ENCODE results near the gene SIDT2.
"Not testable (repeated sequence)": the region's sequence is repeated elsewhere in the genome, so short reads cannot be mapped to it uniquely, and the experiment has no call there.

Gene SIDT2

GRCh38 chr11:117178210-117179034 lies at the start of gene SIDT2:
SIDT2 (plus strand) TSS chr11:117178743; CDS start chr11:117179264, 521 bp downstream.
- DNase-seq = peak; percentile 86

DNA sequence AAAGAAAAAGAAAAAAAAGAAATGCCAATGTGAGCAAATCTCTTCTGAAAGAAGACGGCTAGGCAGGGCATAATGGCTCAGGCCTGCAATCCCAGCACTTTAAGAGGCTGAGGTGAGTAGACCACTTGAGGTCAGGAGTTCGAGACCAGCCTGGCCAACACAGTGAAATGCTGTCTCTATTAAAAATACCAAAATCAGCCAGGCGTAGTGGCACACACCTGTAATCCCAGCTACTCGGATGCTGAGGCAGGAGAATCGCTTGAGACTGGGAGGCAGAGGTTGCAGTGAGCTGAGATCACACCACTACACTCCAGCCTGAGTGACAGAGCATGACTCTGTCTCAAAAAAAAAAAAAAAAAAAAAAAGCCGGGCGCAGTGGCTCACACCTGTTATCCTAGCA lies 48.1 kb upstream of the SIDT2 start:
- DNase-seq = not testable (repeated sequence)

- DNase-seq = no peak
These were observed 47.7 kb upstream of the SIDT2 start for GRCh38 chr11:117130879-117131278.

DNA sequence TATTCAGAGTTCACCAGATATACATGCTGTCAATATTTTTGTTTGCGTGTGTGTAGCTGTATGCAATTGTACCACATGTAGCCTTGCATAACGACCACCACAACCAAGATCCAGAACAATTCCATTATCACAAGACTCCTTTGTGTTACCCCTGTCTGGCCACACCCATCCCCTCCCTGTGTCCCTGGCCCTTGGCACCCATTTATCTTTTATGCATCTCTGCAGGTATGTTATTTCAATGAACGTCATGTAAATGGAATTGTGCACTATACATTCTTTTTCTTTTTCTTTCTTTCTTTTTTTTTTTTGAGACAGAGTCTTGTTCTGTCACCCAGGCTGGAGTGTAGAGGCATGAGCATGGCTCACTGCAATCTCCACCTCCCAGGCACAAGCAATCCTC lies 44.1 kb upstream of the SIDT2 start:
- DNase-seq = no peak

DNA sequence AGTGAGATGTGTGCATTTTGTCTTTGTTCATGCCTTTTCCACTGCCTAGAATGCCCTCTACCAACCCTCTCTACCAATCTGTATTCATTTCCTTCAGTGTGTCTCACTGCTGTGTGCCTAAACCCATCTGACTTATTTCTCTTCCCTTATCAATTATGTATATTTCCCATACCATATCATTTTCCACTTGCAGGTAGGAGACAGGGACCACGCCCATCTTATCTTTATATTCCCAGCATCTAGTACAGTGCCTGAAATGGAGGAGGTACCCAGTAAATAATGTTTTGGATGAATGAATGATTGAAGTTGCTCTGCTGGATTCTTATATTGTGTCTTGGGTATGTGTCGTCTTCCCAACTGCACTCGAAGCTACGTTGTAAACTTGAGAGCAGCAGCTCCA lies 43.6 kb upstream of the SIDT2 start:
- not testable (repeated sequence) for DNase-seq

GRCh38 chr11:117137223-117138086 lies 41.1 kb upstream of the SIDT2 start:
- not testable (repeated sequence) for DNase-seq

DNA sequence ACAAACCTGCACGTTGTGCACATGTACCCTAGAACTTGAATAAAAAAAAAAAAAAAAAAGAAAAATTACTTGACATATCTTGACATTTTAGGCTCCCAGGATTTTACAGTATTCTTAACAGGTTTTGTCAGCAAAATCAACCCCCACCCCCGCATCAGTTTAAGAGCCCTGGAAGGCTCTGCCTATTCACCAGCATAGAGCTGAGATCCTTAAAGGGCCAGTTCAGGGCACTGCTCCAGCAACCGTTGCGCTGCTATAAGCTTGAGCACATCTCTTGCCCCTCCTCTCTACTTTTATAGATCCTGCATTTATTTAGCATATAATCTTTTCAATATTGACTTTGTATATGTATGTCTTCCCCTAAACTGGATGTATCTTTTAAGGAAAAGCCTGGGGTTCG lies 35.2 kb upstream of the SIDT2 start:
- DNase-seq = peak; percentile 65

- peak; percentile 97 for DNase-seq
These were observed 34.6 kb upstream of the SIDT2 start, which contains the start of gene PAFAH1B2 for GRCh38 chr11:117143871-117144476. PAFAH1B2 (plus strand) TSS chr11:117144287; CDS start chr11:117152448, 8,161 bp downstream.

GRCh38 chr11:117144477-117145392 lies 33.8 kb upstream of the SIDT2 start:
- peak; percentile 64 for DNase-seq

DNA sequence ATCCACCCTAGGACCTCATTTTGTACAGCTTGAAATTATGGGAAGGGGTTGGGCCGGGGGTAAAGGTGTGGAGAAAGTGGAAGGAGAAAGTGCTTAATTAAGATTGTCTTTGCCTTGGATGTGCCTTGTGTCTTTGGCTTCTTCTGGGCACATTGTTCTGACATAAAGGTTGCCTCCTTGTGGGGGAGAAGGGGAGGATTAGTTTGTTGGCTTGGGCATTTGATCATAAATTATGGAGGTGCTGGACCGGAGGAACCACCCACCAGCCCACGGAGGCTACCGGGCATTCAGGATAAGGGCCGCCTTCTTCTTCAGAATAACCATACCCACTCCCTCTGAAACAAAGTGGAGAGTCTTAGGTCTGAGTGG lies 33.2 kb upstream of the SIDT2 start:
- DNase-seq = peak; percentile 21

GRCh38 chr11:117146521-117146920 lies 32.0 kb upstream of the SIDT2 start:
- DNase-seq = no peak

DNA sequence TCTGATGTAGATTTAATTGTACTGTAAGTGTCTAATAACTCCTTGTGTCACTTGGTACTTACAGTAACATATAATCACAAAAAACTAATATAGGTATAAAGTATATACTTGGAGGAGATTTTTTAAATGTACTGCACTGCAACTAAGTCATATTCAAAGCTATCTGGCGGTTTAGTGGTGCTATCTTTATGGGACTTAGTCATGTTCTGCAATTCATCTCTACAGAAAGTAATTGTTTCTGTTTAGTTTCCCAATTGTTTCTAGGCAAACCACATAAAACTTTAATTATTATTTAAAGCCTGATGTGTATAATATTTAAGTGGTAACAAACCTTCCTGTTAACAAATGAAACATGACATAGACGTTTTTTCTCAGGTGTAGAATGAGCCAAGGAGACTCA lies 26.5 kb upstream of the SIDT2 start:
- no peak for DNase-seq

DNA sequence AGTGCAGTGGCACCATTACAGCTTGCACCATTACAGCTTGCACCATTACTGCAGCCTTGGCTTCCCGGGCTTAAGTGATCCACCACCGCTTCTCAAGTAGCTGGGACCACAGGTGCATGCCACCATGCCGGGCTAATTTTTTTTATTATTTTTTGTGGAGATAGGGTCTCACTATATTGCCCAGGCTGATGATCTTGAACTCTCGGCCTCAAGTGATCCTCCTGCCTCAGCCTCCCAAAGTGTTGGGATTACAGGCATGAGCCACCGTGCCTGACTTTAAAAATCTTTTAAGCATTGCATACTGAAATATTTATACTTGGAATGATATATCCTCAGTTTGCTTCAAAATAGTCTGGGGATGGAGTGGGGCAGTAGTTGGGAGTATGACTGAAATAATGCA lies 24.1 kb upstream of the SIDT2 start:
- no peak for DNase-seq

DNA sequence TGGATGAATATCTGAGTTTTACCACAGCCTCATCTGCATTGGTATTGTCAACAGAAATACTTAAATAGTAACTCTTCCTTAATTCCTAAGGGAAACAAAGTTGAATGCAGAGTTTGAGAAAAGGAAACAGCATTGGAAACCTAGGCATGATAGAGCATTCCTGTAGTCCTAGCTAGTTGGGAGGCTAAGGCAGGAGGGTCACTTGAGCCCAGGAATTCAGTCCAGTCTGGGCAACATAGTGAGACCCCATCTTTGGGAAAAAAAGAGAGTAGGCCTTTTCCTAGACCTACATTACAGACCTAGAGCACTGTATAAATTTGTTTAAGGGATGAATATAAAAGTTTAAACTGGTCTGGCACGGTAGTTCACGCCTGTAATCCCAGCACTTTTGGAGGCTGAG lies 21.0 kb upstream of the SIDT2 start:
- DNase-seq = no peak

- no peak for DNase-seq
These were observed 18.7 kb upstream of the SIDT2 start for GRCh38 chr11:117159892-117160291.

- DNase-seq = no peak
These were observed 17.7 kb upstream of the SIDT2 start for GRCh38 chr11:117160826-117161225.

DNA sequence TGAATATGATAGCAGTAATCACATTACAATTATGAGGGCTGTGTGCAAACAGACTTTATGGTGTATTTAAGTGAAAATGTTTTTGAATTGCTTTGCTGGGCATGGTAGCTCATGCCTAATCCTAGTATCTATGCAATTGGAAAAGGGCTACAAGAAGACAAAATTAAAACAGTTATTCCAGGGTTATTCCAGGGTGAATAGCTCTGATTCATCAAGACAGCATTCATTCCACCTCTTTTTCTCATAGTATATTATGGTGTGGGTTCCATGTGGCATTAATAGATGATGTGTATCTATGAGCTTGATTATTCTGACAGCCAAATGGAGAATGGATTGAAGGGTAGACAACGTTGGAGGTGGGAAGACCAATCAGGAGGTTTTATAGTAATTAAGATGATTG lies 12.1 kb upstream of the SIDT2 start:
- no peak for DNase-seq

GRCh38 chr11:117169736-117170135 lies 8.8 kb upstream of the SIDT2 start:
- no peak for DNase-seq

DNA sequence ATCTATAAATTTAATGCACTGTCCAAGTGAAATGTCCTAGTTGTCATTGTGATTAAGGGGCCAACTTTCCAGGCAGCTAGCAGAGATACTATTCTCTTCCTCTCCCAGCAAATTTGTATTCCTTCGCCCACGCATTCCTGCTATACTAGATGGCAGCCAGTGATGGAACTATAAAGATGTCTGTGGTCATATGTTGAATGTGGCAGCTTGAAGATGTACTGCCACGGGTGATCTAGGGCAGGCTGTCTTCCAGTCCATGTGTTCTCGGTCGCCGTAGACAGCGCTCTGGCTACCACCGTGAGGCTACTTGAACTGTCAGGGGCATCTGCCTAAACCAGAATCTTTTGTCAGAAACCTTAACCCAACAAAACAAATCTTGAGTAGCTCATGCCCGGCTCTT lies 8.3 kb upstream of the SIDT2 start:
- DNase-seq = no peak

GRCh38 chr11:117171007-117171403 lies 7.5 kb upstream of the SIDT2 start:
- DNase-seq = no peak

- no peak for DNase-seq
These were observed 7.0 kb upstream of the SIDT2 start for GRCh38 chr11:117171404-117172061.
